Mesenchymal stem cell (in vitro differentiated cells and primary cell): ENCODE data around the gene ACTN4.
A peak's percentile ranks its signal among the peaks of the same experiment; 100 is the strongest.

Experiments used
- DNase-seq: peaks from one replicate; pipeline ENCODE4 v3.0.0-alpha.2; 2013
- H2AFZ ChIP-seq: one replicate; pipeline ENCODE4 v1.6.1; 2013; ENCODE audit warnings: low read depth, mild to moderate bottlenecking, control low read depth, inconsistent platforms, low read length, moderate library complexity
- H2AK5ac ChIP-seq: 2 replicates; pipeline ENCODE4 v1.6.1; 2013; ENCODE audit warnings: low read length, moderate library complexity, mild to moderate bottlenecking, inconsistent platforms; ENCODE audit not compliant: severe bottlenecking
- H2BK120ac ChIP-seq: one replicate; pipeline ENCODE4 v1.6.1; 2013; ENCODE audit warnings: low read depth, mild to moderate bottlenecking, inconsistent platforms, low read length, moderate library complexity
- H2BK12ac ChIP-seq, 2 experiments: one replicate each; pipeline ENCODE4 v1.6.1; 2013; ENCODE audit warnings: inconsistent platforms in 2 of 2, low read length in 2 of 2, mild to moderate bottlenecking in 2 of 2, moderate library complexity in 2 of 2, control low read depth in 1 of 2
- H2BK15ac ChIP-seq: one replicate; pipeline ENCODE4 v1.6.1; 2013; ENCODE audit warnings: mild to moderate bottlenecking, low read depth, inconsistent platforms; ENCODE audit not compliant: poor library complexity, severe bottlenecking
- H2BK5ac ChIP-seq: 2 replicates; pipeline ENCODE4 v1.6.1; 2013; ENCODE audit warnings: low read depth, mild to moderate bottlenecking, low read length, control low read depth, inconsistent platforms; ENCODE audit not compliant: poor library complexity, severe bottlenecking
- H3K14ac ChIP-seq, 2 experiments: one replicate each; pipeline ENCODE4 v1.6.1; 2013; ENCODE audit warnings: inconsistent platforms in 2 of 2, low read length in 2 of 2, control low read depth in 1 of 2, mild to moderate bottlenecking in 1 of 2, moderate library complexity in 1 of 2
- H3K18ac ChIP-seq, 2 experiments: one replicate each; pipeline ENCODE4 v1.6.1; 2013; ENCODE audit warnings: inconsistent platforms in 2 of 2, low read length in 2 of 2, control low read depth in 1 of 2, low read depth in 1 of 2, mild to moderate bottlenecking in 1 of 2
- H3K23ac ChIP-seq, 2 experiments: one replicate each; pipeline ENCODE4 v1.6.1; 2013; ENCODE audit warnings: inconsistent platforms in 2 of 2, low read length in 2 of 2, mild to moderate bottlenecking in 2 of 2, moderate library complexity in 2 of 2, control low read depth in 1 of 2
- H3K27ac ChIP-seq: 2 replicates; pipeline ENCODE4 v1.5.1; 2013; ENCODE audit warnings: mild to moderate bottlenecking, moderate library complexity, low read length, control low read depth, inconsistent platforms; ENCODE audit not compliant: poor library complexity, severe bottlenecking
- H3K27me3 ChIP-seq, 2 experiments: 2 replicates each; pipeline versions ENCODE4 v1.6.1 to v1.7.0; 2013; ENCODE audit warnings: low read length in 2 of 2, mild to moderate bottlenecking in 2 of 2, moderate library complexity in 2 of 2, control low read depth in 1 of 2, inconsistent platforms in 1 of 2; ENCODE audit not compliant: control insufficient read depth in 1 of 2, insufficient read depth in 1 of 2
- H3K36me3 ChIP-seq, 2 experiments: 2 replicates each; pipeline versions ENCODE4 v1.6.1 to v1.7.0; 2013; ENCODE audit warnings: low read length in 2 of 2, control low read depth in 1 of 2, inconsistent platforms in 1 of 2, low read depth in 1 of 2, mild to moderate bottlenecking in 1 of 2; ENCODE audit not compliant: insufficient read depth in 2 of 2, control insufficient read depth in 1 of 2
- H3K4ac ChIP-seq, 2 experiments: one replicate each; pipeline ENCODE4 v1.6.1; 2013; ENCODE audit warnings: inconsistent platforms in 2 of 2, low read length in 2 of 2, mild to moderate bottlenecking in 2 of 2, moderate library complexity in 2 of 2, control low read depth in 1 of 2, low read depth in 1 of 2
- H3K4me1 ChIP-seq: 2 replicates; pipeline ENCODE4 v1.6.1; 2013; ENCODE audit warnings: low read depth, low read length, control low read depth; ENCODE audit not compliant: control insufficient read depth, insufficient read depth
- H3K4me2 ChIP-seq: 2 replicates; pipeline ENCODE4 v1.6.1; 2013; ENCODE audit warnings: low read length, mild to moderate bottlenecking, inconsistent platforms; ENCODE audit not compliant: poor library complexity, severe bottlenecking
- H3K4me3 ChIP-seq, 2 experiments: 2 replicates each; pipeline versions ENCODE4 v1.5.1 to v1.7.0; 2013; ENCODE audit warnings: low read length in 2 of 2, mild to moderate bottlenecking in 2 of 2, control low read depth in 1 of 2, low read depth in 1 of 2; ENCODE audit not compliant: insufficient read depth in 1 of 2
- H3K79me1 ChIP-seq: replicated peaks from 2 replicates; pipeline ENCODE4 v1.6.1; 2013; ENCODE audit warnings: mild to moderate bottlenecking, control low read depth, low read length, inconsistent platforms; ENCODE audit not compliant: poor library complexity, severe bottlenecking
- H3K9ac ChIP-seq: 2 replicates; pipeline ENCODE4 v1.7.0; 2013; ENCODE audit warnings: mild to moderate bottlenecking, low read length, moderate library complexity
- H3K9me3 ChIP-seq: 2 replicates; pipeline ENCODE4 v1.7.0; 2013; ENCODE audit warnings: mild to moderate bottlenecking, low read length; ENCODE audit not compliant: control insufficient read depth
- H4K8ac ChIP-seq: one replicate; pipeline ENCODE4 v1.6.1; 2013; ENCODE audit warnings: inconsistent platforms, mild to moderate bottlenecking, low read length, moderate library complexity
- H4K91ac ChIP-seq: one replicate; pipeline ENCODE4 v1.6.1; 2013; ENCODE audit warnings: mild to moderate bottlenecking, low read length, inconsistent platforms
- WGBS: methylation state at CpG from one replicate; pipeline ENCODE4 v1.1.7; 2013; ENCODE audit warnings: mixed read lengths; 5-methylcytosine and 5-hydroxymethylcytosine counted together

The ACTN4 gene

GRCh38 chr19:38661996-38662395, 14.5 kb downstream of the ACTN4 start:
- Histone ChIP-seq H3K4me1 (peaks cover 57% of the 10 kb centered on the region), H2BK5ac (no peak overlapping the region), H3K27me3 (no peaks in the 10 kb centered on the region), H3K4me2 (no peak overlapping the region), H2BK15ac (no peak overlapping the region), H3K18ac (peak overlapping the region; percentile 19 to 37), H4K8ac (no peak overlapping the region), H3K36me3 (peaks cover 5 to 38% of the 10 kb centered on the region in 2 experiments), H2BK12ac (peak overlapping the region in 1 of 2 experiments; percentile 24), H2BK120ac (no peak overlapping the region), H3K4me3 (no peak overlapping the region), H3K79me1 (no peaks in the 10 kb centered on the region), H3K27ac (peak overlapping the region; percentile 68), H3K9ac (no peak overlapping the region), H4K91ac (peak overlapping the region; percentile 25), H3K4ac (peak overlapping the region; percentile 22 to 85), H3K23ac (no peak overlapping the region), H3K14ac (no peak overlapping the region), H2AK5ac (peak overlapping the region; percentile 13), H2AFZ (no peak overlapping the region), H3K9me3 (no peaks in the 10 kb centered on the region)
- DNase-seq: no peak
- WGBS: 75% methylated on average over 1 of the region's 1 CpG

GRCh38 chr19:38662537-38663155, 15.2 kb downstream of the ACTN4 start:
- no peak overlapping the region for H4K91ac ChIP-seq
- no peak overlapping the region for H3K9ac ChIP-seq
- H3K4me1 ChIP-seq: peaks cover 57% of the 10 kb centered on the region
- no peak overlapping the region for H3K4me2 ChIP-seq
- H2BK5ac ChIP-seq: no peak overlapping the region
- H3K36me3 ChIP-seq: peaks cover 5 to 38% of the 10 kb centered on the region in 2 experiments
- WGBS: 90% methylated on average over 7 of the region's 7 CpGs
- H3K14ac ChIP-seq: no peak overlapping the region
- no peak overlapping the region for H4K8ac ChIP-seq
- peak overlapping the region; percentile 33 for H2BK15ac ChIP-seq
- peak overlapping the region in 1 of 2 experiments; percentile 24 for H2BK12ac ChIP-seq
- no peaks in the 10 kb centered on the region for H3K27me3 ChIP-seq
- H3K23ac ChIP-seq: no peak overlapping the region
- H2BK120ac ChIP-seq: no peak overlapping the region
- peak overlapping the region in 1 of 2 experiments; percentile 85 for H3K4ac ChIP-seq
- peak overlapping the region in 1 of 2 experiments; percentile 56 for H3K18ac ChIP-seq
- peak overlapping the region; percentile 68 for H3K27ac ChIP-seq
- no peak overlapping the region for H2AFZ ChIP-seq
- no peak overlapping the region for H2AK5ac ChIP-seq
- no peaks in the 10 kb centered on the region for H3K9me3 ChIP-seq
- no peaks in the 10 kb centered on the region for H3K79me1 ChIP-seq
- no peak overlapping the region for H3K4me3 ChIP-seq
- no peak for DNase-seq

- DNase-seq: no peak
- Histone ChIP-seq H3K36me3 (peaks cover 5 to 39% of the 10 kb centered on the region in 2 experiments), H3K27ac (peak overlapping the region; percentile 55), H2AK5ac (peak overlapping the region; percentile 33), H3K4ac (peak overlapping the region; percentile 8 to 73), H3K27me3 (no peaks in the 10 kb centered on the region), H3K4me1 (peaks cover 54% of the 10 kb centered on the region), H3K18ac (peak overlapping the region; percentile 56 to 89), H4K8ac (peak overlapping the region; percentile 62), H3K14ac (peak overlapping the region in 1 of 2 experiments; percentile 4), H2BK15ac (no peak overlapping the region), H4K91ac (peak overlapping the region; percentile 47), H2AFZ (no peak overlapping the region), H2BK5ac (no peak overlapping the region), H3K9me3 (no peaks in the 10 kb centered on the region), H3K79me1 (no peaks in the 10 kb centered on the region), H2BK12ac (peak overlapping the region in 1 of 2 experiments; percentile 23), H3K4me3 (no peak overlapping the region), H3K23ac (peak overlapping the region in 1 of 2 experiments; percentile 23), H2BK120ac (peak overlapping the region; percentile 23), H3K9ac (no peak overlapping the region), H3K4me2 (no peak overlapping the region)
- 93% methylated on average over 22 of the region's 22 CpGs for WGBS
Measured at GRCh38 chr19:38663156-38663651, 15.8 kb downstream of the ACTN4 start.

- Histone ChIP-seq H2AK5ac (peak overlapping the region; percentile 72), H3K36me3 (peaks cover 5 to 41% of the 10 kb centered on the region in 2 experiments), H2BK15ac (no peak overlapping the region), H2AFZ (no peak overlapping the region), H3K4me1 (peaks cover 59% of the 10 kb centered on the region), H3K9ac (peak overlapping the region; percentile 76), H2BK12ac (peak overlapping the region; percentile 12 to 70), H3K4ac (peak overlapping the region; percentile 8 to 67), H3K9me3 (no peaks in the 10 kb centered on the region), H3K18ac (peak overlapping the region; percentile 34 to 89), H3K79me1 (no peaks in the 10 kb centered on the region), H2BK5ac (peak overlapping the region; percentile 49), H3K27me3 (no peaks in the 10 kb centered on the region), H4K8ac (peak overlapping the region; percentile 80), H3K4me2 (no peak overlapping the region), H2BK120ac (no peak overlapping the region), H3K23ac (peak overlapping the region in 1 of 2 experiments; percentile 3), H4K91ac (peak overlapping the region; percentile 93), H3K4me3 (no peak overlapping the region), H3K14ac (peak overlapping the region in 1 of 2 experiments; percentile 71), H3K27ac (peak overlapping the region; percentile 97)
- no peak for DNase-seq
- 82% methylated on average over 19 of the region's 19 CpGs for WGBS
Measured at GRCh38 chr19:38663957-38664502, 16.6 kb downstream of the ACTN4 start.
